WTC11 (cell line): ENCODE data around the gene HLF.

Experiments
- CTCF ChIP-seq: fragments of 200-600 bp; IDR thresholded peaks from 2 replicates; pipeline ENCODE4 v1.8.0; 2022; ENCODE audit warnings: antibody characterized with exemption
- FOXJ3 ChIP-seq: sonication (generic); formaldehyde crosslinking; IDR thresholded peaks from 2 replicates; pipeline ENCODE4 v1.9.0; 2021; ENCODE audit warnings: missing genetic modification reagents, mild to moderate bottlenecking, borderline replicate concordance
- GRHL2 ChIP-seq: fragments of 250-450 bp; sonication (Bioruptor Pico); IDR thresholded peaks from 2 replicates; pipeline ENCODE4 v1.8.0; 2022; ENCODE audit warnings: mild to moderate bottlenecking, moderate library complexity; ENCODE audit not compliant: insufficient replicate concordance, severe bottlenecking
- JAZF1 ChIP-seq: fragments of 250-450 bp; sonication (Bioruptor Pico); IDR thresholded peaks from 2 replicates; pipeline ENCODE4 v1.9.0; 2021; ENCODE audit warnings: moderate library complexity, mild to moderate bottlenecking, inconsistent platforms
- PRDM15 ChIP-seq: sonication (generic); formaldehyde crosslinking; IDR thresholded peaks from 2 replicates; pipeline ENCODE4 v1.8.0; 2022; ENCODE audit warnings: missing genetic modification reagents
- TEAD1 ChIP-seq: sonication (generic); formaldehyde crosslinking; IDR thresholded peaks from 2 replicates; pipeline ENCODE4 v1.8.0; 2022; ENCODE audit warnings: mild to moderate bottlenecking, missing genetic modification reagents
- TEAD4 ChIP-seq: sonication (generic); formaldehyde crosslinking; IDR thresholded peaks from 2 replicates; pipeline ENCODE4 v1.8.0; 2022; ENCODE audit warnings: mild to moderate bottlenecking, missing genetic modification reagents
- ZNF232 ChIP-seq: sonication (generic); formaldehyde crosslinking; IDR thresholded peaks from 2 replicates; pipeline ENCODE4 v1.8.0; 2022; ENCODE audit warnings: mild to moderate bottlenecking, missing genetic modification reagents
- ZNF317 ChIP-seq: sonication (generic); formaldehyde crosslinking; IDR thresholded peaks from 2 replicates; pipeline ENCODE4 v1.8.1; 2023; ENCODE audit warnings: low read depth, mild to moderate bottlenecking, moderate library complexity, missing genetic modification reagents, borderline replicate concordance

GRCh38 chr17:55296171-55296695 is 31.5 kb downstream of the HLF start:
- TF ChIP-seq CTCF = no peak
- no peak for TF ChIP-seq TEAD1 (CRISPR knock-in tag)
- TF ChIP-seq JAZF1 = no peak
- TF ChIP-seq ZNF232 (CRISPR knock-in tag) = no peak
- no peak for TF ChIP-seq GRHL2 (CRISPR knock-in tag)
- no peak for TF ChIP-seq TEAD4
- TF ChIP-seq ZNF317 (CRISPR knock-in tag) = no peak
- TF ChIP-seq PRDM15 (CRISPR knock-in tag) = no peak
- no peak for TF ChIP-seq FOXJ3 (CRISPR knock-in tag)
